GM18511 (cell line): Measurements from ENCODE around the gene IL6R.
"Not testable (repeated sequence)": the region's sequence is repeated elsewhere in the genome, so short reads cannot be mapped to it uniquely, and the experiment has no call there.

ENCODE experiments used
- ATAC-seq: cut with Tn5 transposase; IDR thresholded peaks from one replicate; pipeline ENCODE4 v1.9.1; 2021; ENCODE audit warnings: mild to moderate bottlenecking, moderate library complexity; ENCODE audit not compliant: unreplicated experiment

Gene IL6R

GRCh38 chr1:154404984-154405746, at the start of gene IL6R:
TSS of gene IL6R (plus strand) at chr1:154405343. CDS start at chr1:154405630, 287 bp downstream.
- peak; percentile 41 for ATAC-seq

- ATAC-seq: no peak
These were observed 46.6 kb upstream of the IL6R start for GRCh38 chr1:154358519-154358918.

GRCh38 chr1:154360288-154360687, 44.9 kb upstream of the IL6R start:
- no peak for ATAC-seq

GRCh38 chr1:154360881-154361280, 44.3 kb upstream of the IL6R start:
- ATAC-seq: not testable (repeated sequence)

GRCh38 chr1:154361357-154361756, 43.8 kb upstream of the IL6R start:
- ATAC-seq: no peak

- no peak for ATAC-seq
These were observed 33.7 kb upstream of the IL6R start for GRCh38 chr1:154371436-154371835.

GRCh38 chr1:154373777-154374357, 31.3 kb upstream of the IL6R start:
- not testable (repeated sequence) for ATAC-seq

- no peak for ATAC-seq
These were observed 25.8 kb upstream of the IL6R start for GRCh38 chr1:154379301-154379700.

GRCh38 chr1:154384650-154385489, 20.3 kb upstream of the IL6R start:
- ATAC-seq: no peak

GRCh38 chr1:154386643-154387352, 18.3 kb upstream of the IL6R start:
- ATAC-seq: peak; percentile 75

GRCh38 chr1:154391086-154391770, 13.9 kb upstream of the IL6R start:
- no peak for ATAC-seq

GRCh38 chr1:154398141-154398540, 7.0 kb upstream of the IL6R start:
- no peak for ATAC-seq

- no peak for ATAC-seq
These were observed 6.5 kb upstream of the IL6R start for GRCh38 chr1:154398678-154399077.

- ATAC-seq: no peak
These were observed 4.8 kb upstream of the IL6R start for GRCh38 chr1:154400381-154400801.

GRCh38 chr1:154402409-154402921, 2.7 kb upstream of the IL6R start:
- ATAC-seq: no peak

- ATAC-seq: no peak
These were observed 1.7 kb upstream of the IL6R start for GRCh38 chr1:154403261-154403943.

GRCh38 chr1:154403983-154404382, 1.2 kb upstream of the IL6R start:
- ATAC-seq: no peak

GRCh38 chr1:154404511-154404931, 622 bp upstream of the IL6R start:
- ATAC-seq: no peak

- ATAC-seq: peak; percentile 20
These were observed 816 bp downstream of the IL6R start for GRCh38 chr1:154405747-154406571.
